Ramos (cell line): ENCODE results near the gene FBXO17.

Experiments used
- in situ Hi-C: fragments of 300-500 bp; cut with MboI; formaldehyde crosslinking; loops from one replicate; pipeline ENCODE4 v1.14.3; 2022; ENCODE audit warnings: low sequenced_read_pairs; ENCODE audit not compliant: unreplicated experiment

FBXO17 gene

DNA sequence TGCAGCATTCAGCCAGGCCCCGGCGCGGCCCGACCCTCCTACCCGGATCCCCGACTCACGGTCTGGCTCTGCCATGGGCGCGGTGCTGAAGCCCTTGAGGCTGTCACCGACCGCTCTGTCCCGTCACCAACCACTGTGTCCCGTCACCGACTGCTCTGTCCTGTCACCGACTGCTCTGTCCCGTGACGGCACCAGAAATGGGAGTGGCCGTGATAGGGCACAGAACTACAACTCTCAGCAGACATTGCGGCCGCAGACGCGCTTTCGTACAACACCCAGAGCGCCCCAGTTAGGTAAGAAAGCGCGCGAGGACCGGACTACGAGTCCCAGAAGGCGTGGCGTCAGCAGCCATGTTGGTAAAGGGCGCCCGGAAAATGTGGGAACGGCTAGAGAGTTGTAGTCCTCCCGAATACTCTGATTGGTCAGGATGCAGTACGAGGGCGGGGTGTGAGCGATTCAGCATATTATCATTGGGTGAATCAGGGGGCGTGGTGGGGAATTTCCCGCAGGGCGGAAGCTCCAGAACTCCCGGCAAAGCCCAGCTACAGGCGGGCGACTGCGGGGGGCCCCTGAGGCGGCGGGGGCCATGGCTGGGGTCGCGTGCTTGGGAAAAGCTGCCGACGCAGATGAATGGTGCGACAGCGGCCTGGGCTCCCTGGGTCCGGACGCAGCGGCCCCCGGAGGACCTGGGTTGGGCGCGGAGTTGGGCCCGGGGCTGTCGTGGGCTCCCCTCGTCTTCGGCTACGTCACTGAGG is 75.9 kb downstream of the FBXO17 start, which contains the start of the genes NFKBIB and SIRT2:
NFKBIB (plus strand) TSS at position 523 of the 755 bp plus-strand sequence; CDS start at position 587, 64 bp downstream.
SIRT2 (minus strand) TSS at position 172 of the 755 bp plus-strand sequence; CDS start at position 75, 97 bp downstream.
- in situ Hi-C loops, result no loop called here

DNA sequence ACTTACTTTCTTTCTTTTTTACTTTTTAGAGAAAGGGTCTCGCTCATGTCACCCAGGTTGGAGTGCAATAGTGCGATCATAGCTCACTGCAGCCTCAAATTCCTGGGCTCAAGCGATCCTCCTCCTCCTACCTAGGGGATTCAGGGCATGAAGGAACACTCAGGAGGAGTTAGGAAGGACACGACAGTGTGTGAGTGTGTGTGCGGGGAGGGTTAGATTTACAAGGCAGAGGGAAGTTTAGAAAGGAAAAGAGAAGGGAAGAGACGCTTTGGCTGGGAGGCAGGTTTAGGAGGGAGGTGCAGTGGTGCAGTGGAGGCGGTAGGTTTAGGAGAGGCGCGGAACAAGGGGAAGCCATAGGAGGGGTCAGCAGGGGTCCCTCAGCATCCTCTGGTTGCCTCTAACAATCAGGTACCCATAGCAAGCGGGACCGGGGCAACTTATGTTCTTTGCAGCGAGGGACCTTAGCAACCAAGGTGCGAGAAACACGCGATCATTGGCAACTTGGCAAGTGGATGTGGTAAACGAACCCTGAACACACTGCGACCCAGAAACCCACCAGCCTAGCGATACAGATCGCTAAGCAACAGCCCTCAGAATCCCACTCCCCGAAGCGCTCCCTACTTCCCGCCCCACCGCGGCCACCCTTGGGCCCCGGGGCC is 76.6 kb downstream of the FBXO17 start:
- in situ Hi-C loops, result no loop called here

GRCh38 chr19:38894968-38895367 is 80.6 kb downstream of the FBXO17 start:
- in situ Hi-C loops, result no loop called here

GRCh38 chr19:38893341-38893771 is 82.2 kb downstream of the FBXO17 start:
- in situ Hi-C loops, result no loop called here

- in situ Hi-C loops, result no loop called here
Observed at GRCh38 chr19:38892841-38893240, 82.7 kb downstream of the FBXO17 start.

GRCh38 chr19:38891771-38892170 is 83.8 kb downstream of the FBXO17 start:
- in situ Hi-C loops, result no loop called here
